ENCODE results near the gene WWP2.
A peak's percentile ranks its signal among the peaks of the same experiment; 100 is the strongest.
"Not testable (repeated sequence)": the region's sequence is repeated elsewhere in the genome, so short reads cannot be mapped to it uniquely, and the experiment has no call there.

Gene WWP2

GRCh38 chr16:69781118-69781517 is 19.0 kb downstream of the WWP2 start:
- FAIRE-seq (no peak), DNase-seq (ENCODE audit: insufficient read length, low spot score) (no peak)
- TF ChIP-seq, protein P1, sequence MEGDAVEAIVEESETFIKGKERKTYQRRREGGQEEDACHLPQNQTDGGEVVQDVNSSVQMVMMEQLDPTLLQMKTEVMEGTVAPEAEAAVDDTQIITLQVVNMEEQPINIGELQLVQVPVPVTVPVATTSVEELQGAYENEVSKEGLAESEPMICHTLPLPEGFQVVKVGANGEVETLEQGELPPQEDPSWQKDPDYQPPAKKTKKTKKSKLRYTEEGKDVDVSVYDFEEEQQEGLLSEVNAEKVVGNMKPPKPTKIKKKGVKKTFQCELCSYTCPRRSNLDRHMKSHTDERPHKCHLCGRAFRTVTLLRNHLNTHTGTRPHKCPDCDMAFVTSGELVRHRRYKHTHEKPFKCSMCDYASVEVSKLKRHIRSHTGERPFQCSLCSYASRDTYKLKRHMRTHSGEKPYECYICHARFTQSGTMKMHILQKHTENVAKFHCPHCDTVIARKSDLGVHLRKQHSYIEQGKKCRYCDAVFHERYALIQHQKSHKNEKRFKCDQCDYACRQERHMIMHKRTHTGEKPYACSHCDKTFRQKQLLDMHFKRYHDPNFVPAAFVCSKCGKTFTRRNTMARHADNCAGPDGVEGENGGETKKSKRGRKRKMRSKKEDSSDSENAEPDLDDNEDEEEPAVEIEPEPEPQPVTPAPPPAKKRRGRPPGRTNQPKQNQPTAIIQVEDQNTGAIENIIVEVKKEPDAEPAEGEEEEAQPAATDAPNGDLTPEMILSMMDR (IDR thresholded peaks at IDR 0.05; ENCODE audit: insufficient read depth, missing control alignments), result no peak

GRCh38 chr16:69784586-69784985 is 22.5 kb downstream of the WWP2 start:
- TF ChIP-seq, protein P1 (IDR thresholded peaks at IDR 0.05; ENCODE audit: insufficient read depth, missing control alignments), result no peak
- no peak for DNase-seq (ENCODE audit: insufficient read length, low spot score)
- no peak for FAIRE-seq

DNA sequence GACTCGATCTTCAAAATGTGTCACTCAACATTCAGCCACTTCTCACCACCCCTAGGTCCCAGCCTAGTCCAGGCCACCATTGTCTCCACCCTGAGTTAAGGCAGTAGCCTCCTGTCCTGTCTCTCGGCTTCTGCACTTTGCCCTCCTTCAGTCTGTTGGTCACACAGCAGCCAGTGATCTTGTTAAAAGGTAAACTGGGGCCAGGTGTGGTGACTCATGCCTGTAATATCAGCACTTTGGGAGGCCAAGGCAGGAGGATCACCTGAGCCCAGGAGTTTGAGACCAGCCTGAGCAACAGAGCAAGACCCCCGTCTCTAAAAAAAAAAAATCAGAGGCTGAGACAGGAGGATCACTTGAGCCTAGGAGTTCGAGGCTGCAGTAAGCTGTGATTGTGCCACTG is 25.8 kb downstream of the WWP2 start:
- FAIRE-seq (no peak), DNase-seq (ENCODE audit: insufficient read length, low spot score) (no peak)
- TF ChIP-seq, protein P1 (IDR thresholded peaks at IDR 0.05; ENCODE audit: insufficient read depth, missing control alignments), result no peak

GRCh38 chr16:69791391-69791847 is 29.3 kb downstream of the WWP2 start:
- not testable (repeated sequence) for FAIRE-seq; DNase-seq (ENCODE audit: insufficient read length, low spot score)

GRCh38 chr16:69793526-69793925 is 31.4 kb downstream of the WWP2 start:
- no peak for FAIRE-seq
- no peak for DNase-seq (ENCODE audit: insufficient read length, low spot score)
- TF ChIP-seq, protein P1 (IDR thresholded peaks at IDR 0.05; ENCODE audit: insufficient read depth, missing control alignments), result no peak

DNA sequence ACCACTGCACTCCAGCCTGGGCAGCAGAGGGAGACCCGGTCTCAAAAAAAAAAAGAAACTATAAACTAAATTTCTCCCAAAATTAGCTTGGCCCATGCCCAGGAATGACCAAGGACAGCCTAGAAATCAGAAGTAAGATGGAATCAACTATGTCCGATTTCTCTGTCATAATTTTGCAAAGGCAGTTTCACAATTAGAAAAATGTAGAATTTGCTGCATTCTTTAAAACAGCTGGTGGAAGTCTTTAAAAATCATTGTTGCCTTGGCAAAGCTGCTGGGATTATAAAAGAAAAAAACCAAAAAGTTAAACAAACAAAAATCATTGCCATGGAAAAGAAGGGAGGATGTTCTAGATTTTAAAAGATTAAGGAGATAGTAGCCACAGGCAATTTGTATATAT is 32.4 kb downstream of the WWP2 start:
- no peak for FAIRE-seq
- no peak for DNase-seq (ENCODE audit: insufficient read length, low spot score)
- TF ChIP-seq, protein P1 (IDR thresholded peaks at IDR 0.05; ENCODE audit: insufficient read depth, missing control alignments), result no peak

DNA sequence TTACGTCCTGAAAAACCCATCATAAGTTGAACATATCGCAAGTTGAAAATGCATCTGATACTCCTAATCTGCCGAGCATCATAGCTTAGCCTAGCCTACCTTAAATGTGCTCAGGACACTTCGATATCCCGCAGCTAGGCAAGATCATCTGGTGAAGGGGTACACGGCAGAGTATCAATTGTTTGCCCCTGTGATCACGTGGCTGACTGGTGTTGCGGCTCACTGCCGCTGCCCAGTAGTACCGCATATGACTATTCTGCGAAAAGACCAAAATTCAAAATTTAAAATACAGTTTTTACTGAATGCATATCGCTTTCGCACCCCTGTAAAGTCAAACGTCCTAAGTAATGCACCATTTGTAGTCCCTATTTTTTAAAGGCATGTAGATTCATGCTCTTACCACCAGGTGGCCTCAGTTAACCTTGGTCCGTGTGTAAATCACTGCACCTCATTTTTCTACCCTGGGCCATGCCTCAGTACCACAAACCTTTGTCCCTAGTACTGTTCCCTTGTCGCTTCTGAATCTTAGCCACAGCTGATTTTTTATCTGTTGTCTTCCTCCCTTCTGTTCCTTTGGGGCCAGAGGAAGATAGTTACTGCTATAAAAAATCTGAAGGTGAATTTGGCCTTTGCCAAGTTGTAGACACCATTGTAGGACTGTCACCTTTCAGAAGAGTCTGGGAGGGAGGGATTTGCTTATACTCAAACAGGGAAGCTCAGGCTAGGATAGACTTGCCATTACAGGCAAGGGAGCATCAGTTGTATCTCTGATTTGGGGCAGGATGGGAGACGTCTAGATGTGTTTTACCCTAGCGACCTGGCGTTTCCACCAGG is 34.4 kb downstream of the WWP2 start:
- TF ChIP-seq, protein P1 (IDR thresholded peaks at IDR 0.05; ENCODE audit: insufficient read depth, missing control alignments), result peak; percentile 90

More for the DNA sequence above, 34.4 kb downstream of the WWP2 start:
- DNase-seq (ENCODE audit: insufficient read length, low spot score), result peak; percentile 19
- no peak for FAIRE-seq
